GM18873 (cell line): Measurements from ENCODE around the gene SDK1.

Source experiments
- ATAC-seq: cut with Tn5 transposase; IDR thresholded peaks from one replicate; pipeline ENCODE4 v1.9.1; 2021; ENCODE audit warnings: mild to moderate bottlenecking, moderate library complexity, moderate number of reproducible peaks; ENCODE audit not compliant: unreplicated experiment, low FRiP score

Gene SDK1

GRCh38 chr7:3285652-3286051, 15.4 kb upstream of the SDK1 start:
- ATAC-seq = no peak

GRCh38 chr7:3289996-3290395, 11.1 kb upstream of the SDK1 start:
- no peak for ATAC-seq

GRCh38 chr7:3292694-3293093, 8.4 kb upstream of the SDK1 start:
- no peak for ATAC-seq

DNA sequence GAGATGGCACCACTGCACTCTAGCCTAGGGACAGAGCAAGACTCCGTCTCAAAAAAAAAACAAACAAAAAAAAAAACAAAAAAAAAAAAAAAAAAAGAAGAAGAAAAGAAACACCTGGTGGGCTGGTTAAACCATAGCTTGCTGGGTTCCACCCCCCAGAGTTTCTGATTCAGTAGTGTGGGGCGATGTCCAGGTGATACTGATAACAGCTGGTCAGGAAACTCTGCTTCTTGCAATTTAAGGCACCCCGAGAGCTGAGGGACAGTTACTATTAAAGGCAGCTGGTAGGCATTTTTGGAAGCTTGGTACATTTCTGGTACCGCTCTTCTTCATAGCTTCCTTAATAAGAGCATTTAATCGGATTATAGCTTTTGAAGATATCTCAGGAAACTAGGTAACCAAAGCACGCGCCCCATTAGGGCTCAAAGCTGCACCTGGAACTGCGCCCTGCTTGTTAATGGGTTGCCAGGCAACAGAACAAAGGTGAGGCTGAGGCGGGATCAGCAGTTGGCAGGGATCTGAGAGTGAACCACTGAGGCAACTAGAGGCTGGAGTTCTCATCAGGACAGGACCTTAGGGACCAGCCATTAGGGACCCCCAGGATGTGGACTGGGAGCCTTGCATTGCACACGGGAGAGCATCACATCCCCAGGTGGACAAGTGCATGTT, 6.5 kb upstream of the SDK1 start:
- ATAC-seq = no peak

GRCh38 chr7:3297105-3297819, 3.8 kb upstream of the SDK1 start:
- ATAC-seq = no peak

- ATAC-seq = no peak
These were observed 816 bp upstream of the SDK1 start for GRCh38 chr7:3300221-3300650.

- ATAC-seq = no peak
These were observed 338 bp downstream of the SDK1 start for GRCh38 chr7:3301449-3301731.

- no peak for ATAC-seq
These were observed 973 bp downstream of the SDK1 start for GRCh38 chr7:3301831-3302618.

- no peak for ATAC-seq
These were observed 1.7 kb downstream of the SDK1 start for GRCh38 chr7:3302681-3303320.

GRCh38 chr7:3304131-3304530, 3.1 kb downstream of the SDK1 start:
- no peak for ATAC-seq

GRCh38 chr7:3307435-3307834, 6.4 kb downstream of the SDK1 start:
- no peak for ATAC-seq

GRCh38 chr7:3309140-3309539, 8.1 kb downstream of the SDK1 start:
- ATAC-seq = no peak

- ATAC-seq = no peak
These were observed 8.9 kb downstream of the SDK1 start for GRCh38 chr7:3309956-3310355.

- ATAC-seq = no peak
These were observed 9.8 kb downstream of the SDK1 start for GRCh38 chr7:3310884-3311283.

GRCh38 chr7:3312583-3312982, 11.5 kb downstream of the SDK1 start:
- ATAC-seq = no peak

GRCh38 chr7:3318874-3319273, 17.8 kb downstream of the SDK1 start:
- no peak for ATAC-seq

GRCh38 chr7:3321206-3321605, 20.2 kb downstream of the SDK1 start:
- no peak for ATAC-seq

DNA sequence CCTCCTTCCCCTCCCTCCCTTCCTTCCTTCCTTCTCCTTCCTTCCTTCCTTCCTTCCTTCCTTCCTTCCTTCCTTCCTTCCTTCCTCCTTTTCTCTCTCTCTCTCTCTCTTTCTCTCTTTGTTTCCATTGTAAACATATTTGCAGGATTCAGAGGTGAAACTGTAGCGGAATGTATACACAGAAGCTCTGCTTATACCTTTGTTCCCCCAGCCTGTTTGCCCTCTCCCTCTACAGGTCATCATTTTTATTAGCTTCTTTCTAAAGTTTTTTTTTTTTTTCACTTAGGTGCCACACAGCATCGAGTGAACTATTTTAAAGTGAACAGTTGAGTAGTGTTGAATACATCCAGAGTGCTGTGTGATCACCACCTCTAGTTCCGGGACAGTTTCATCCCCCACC, 20.7 kb downstream of the SDK1 start:
- no peak for ATAC-seq

GRCh38 chr7:3326246-3326645, 25.2 kb downstream of the SDK1 start:
- ATAC-seq = no peak

DNA sequence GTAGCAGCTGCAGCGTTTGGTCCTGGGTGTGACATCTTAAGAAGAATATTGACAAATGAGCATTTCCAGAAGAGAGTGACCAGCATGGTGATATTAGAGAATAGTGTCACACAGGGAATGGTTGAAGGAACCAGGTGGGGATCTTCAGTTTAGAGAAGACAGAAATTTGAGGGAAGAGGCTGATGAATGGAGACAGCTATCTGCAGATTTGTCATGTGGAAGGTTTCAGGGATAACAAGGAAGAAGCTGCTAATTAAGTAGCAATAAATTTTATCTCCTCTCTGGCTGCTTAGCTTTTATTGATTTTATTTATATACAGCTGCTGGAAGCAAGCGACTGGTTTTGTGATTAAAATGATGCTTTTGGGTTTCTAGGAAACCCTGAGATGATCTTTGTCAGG, 26.0 kb downstream of the SDK1 start:
- no peak for ATAC-seq

GRCh38 chr7:3327655-3328054, 26.6 kb downstream of the SDK1 start:
- ATAC-seq = no peak
